Measurements from ENCODE around the gene CAMK2B.

The CAMK2B gene

GRCh38 chr7:44292876-44293560 lies 32.4 kb downstream of the CAMK2B start:
- no peak for DNase-seq (ENCODE audit: low read depth in 2 of 2)
- H3K4me3 ChIP-seq (replicated peaks in 1 of 2; ENCODE audit: low read depth in 2 of 2, low read length in 2 of 2) = no peak overlapping the region
- TF ChIP-seq CTCF (IDR thresholded peaks at IDR 0.05; ENCODE audit: low read depth, low read length) = no peak

- H3K4me3 ChIP-seq (replicated peaks in 1 of 2; ENCODE audit: low read depth in 2 of 2, low read length in 2 of 2) = no peak overlapping the region
- no peak for DNase-seq (ENCODE audit: low read depth in 2 of 2)
- no peak for TF ChIP-seq CTCF (IDR thresholded peaks at IDR 0.05; ENCODE audit: low read depth, low read length)
Measured at GRCh38 chr7:44292420-44292817, 33.0 kb downstream of the CAMK2B start.

DNA sequence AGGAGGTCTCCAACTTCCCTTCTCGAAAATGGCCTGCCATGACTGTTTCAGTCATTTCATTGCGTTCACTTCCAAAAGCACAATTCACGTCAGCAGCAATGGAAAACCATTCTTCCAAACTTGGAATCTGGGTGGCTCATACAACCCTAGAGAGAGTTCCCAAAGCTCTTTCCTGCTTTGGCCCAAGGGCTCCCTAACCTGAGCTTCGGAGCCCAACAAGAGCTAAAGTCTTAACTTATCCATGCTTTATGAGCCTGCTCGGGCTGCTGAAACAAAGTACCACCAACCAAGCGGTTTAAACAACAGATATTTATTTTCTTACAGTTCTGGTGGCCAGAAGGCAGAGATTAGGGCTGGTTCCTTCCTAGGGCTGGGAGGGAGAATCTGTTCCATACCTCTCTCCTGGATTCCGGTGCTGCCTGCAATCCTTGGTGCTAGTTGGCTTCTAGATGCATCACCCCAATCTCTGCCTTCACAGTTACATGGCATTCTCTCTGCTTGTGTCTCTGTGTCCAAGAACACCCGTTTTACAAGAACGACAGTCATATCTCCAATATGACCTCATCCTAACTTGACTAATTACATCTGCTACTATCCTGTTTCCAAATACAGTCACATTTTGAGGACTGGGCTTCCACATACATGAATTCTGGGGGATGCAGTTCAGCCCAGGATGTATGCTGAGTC lies 33.5 kb downstream of the CAMK2B start:
- H3K4me3 ChIP-seq (replicated peaks in 1 of 2; ENCODE audit: low read depth in 2 of 2, low read length in 2 of 2) = no peak overlapping the region
- DNase-seq (ENCODE audit: low read depth in 2 of 2) = peak; percentile 24 to 53
- no peak for TF ChIP-seq CTCF (IDR thresholded peaks at IDR 0.05; ENCODE audit: low read depth, low read length)

GRCh38 chr7:44291066-44291732 lies 34.2 kb downstream of the CAMK2B start:
- TF ChIP-seq CTCF (IDR thresholded peaks at IDR 0.05; ENCODE audit: low read depth, low read length) = no peak
- DNase-seq (ENCODE audit: low read depth in 2 of 2) = peak; percentile 90 to 99
- H3K4me3 ChIP-seq (replicated peaks in 1 of 2; ENCODE audit: low read depth in 2 of 2, low read length in 2 of 2) = no peak overlapping the region

- no peak for TF ChIP-seq CTCF (IDR thresholded peaks at IDR 0.05; ENCODE audit: low read depth, low read length)
- no peak overlapping the region for H3K4me3 ChIP-seq (replicated peaks in 1 of 2; ENCODE audit: low read depth in 2 of 2, low read length in 2 of 2)
- no peak for DNase-seq (ENCODE audit: low read depth in 2 of 2)
Measured at GRCh38 chr7:44290252-44290620, 35.2 kb downstream of the CAMK2B start.

GRCh38 chr7:44289341-44290251 lies 35.8 kb downstream of the CAMK2B start:
- H3K4me3 ChIP-seq (replicated peaks in 1 of 2; ENCODE audit: low read depth in 2 of 2, low read length in 2 of 2) = no peak overlapping the region
- no peak for TF ChIP-seq CTCF (IDR thresholded peaks at IDR 0.05; ENCODE audit: low read depth, low read length)
- peak in 1 of 2 donors; percentile 56 for DNase-seq (ENCODE audit: low read depth in 2 of 2)
